Bronchial epithelial cell (primary cell): ENCODE results near the gene CORO6. TPM values are rescaled to one million over a fixed set of nuclear protein-coding genes. Genes with fewer than 3 reads are reported as not detected.

Experiments used
- DNase-seq: peaks from one replicate; pipeline ENCODE4 v3.0.0-alpha.2; 2010; ENCODE audit warnings: low read depth
- FAIRE-seq: peaks from 2 replicates; lab custom pipeline; 2011; peaks lifted over from hg19 to GRCh38; lab: Jason Lieb, UNC
- H3K27me3 ChIP-seq: 2 replicates; pipeline ENCODE4 v1.5.1; 2011; ENCODE audit warnings: low read length; ENCODE audit not compliant: control insufficient read depth, insufficient read depth
- H3K36me3 ChIP-seq: 2 replicates; pipeline ENCODE4 v1.5.1; 2011; ENCODE audit warnings: low read length; ENCODE audit not compliant: control insufficient read depth, insufficient read depth
- H3K4me3 ChIP-seq: 2 replicates; pipeline ENCODE4 v1.5.1; 2011; ENCODE audit warnings: mild to moderate bottlenecking, low read depth, low read length, control low read depth
- total RNA-seq: library from RNA; depleted of rRNA; stranded (reverse); fragments of >200 nt; gene quantifications from 2 replicates; pipeline ENCODE4 v1.2.1, GENCODE V29; 2014
- TF ChIP-seq, protein P1 (sequence below): IDR thresholded peaks from 2 replicates; pipeline ENCODE4 v1.5.1; 2011; ENCODE audit warnings: mild to moderate bottlenecking, moderate library complexity, low read length, control low read depth, inconsistent platforms; ENCODE audit not compliant: insufficient read depth, severe bottlenecking

Gene CORO6
- total RNA-seq, 1 donor from 2014 or later: 0.79 TPM

GRCh38 chr17:29615048-29615385 is 7.7 kb downstream of the CORO6 start:
- DNase-seq (no peak), FAIRE-seq (no peak)
- no peaks in the 10 kb centered on the region for H3K27me3 ChIP-seq

GRCh38 chr17:29614349-29615047 is 8.2 kb downstream of the CORO6 start:
- Histone ChIP-seq H3K27me3 (no peaks in the 10 kb centered on the region), H3K4me3 (no peak overlapping the region), H3K36me3 (no peaks in the 10 kb centered on the region)
- DNase-seq (no peak), FAIRE-seq (no peak)
- TF ChIP-seq, protein P1, sequence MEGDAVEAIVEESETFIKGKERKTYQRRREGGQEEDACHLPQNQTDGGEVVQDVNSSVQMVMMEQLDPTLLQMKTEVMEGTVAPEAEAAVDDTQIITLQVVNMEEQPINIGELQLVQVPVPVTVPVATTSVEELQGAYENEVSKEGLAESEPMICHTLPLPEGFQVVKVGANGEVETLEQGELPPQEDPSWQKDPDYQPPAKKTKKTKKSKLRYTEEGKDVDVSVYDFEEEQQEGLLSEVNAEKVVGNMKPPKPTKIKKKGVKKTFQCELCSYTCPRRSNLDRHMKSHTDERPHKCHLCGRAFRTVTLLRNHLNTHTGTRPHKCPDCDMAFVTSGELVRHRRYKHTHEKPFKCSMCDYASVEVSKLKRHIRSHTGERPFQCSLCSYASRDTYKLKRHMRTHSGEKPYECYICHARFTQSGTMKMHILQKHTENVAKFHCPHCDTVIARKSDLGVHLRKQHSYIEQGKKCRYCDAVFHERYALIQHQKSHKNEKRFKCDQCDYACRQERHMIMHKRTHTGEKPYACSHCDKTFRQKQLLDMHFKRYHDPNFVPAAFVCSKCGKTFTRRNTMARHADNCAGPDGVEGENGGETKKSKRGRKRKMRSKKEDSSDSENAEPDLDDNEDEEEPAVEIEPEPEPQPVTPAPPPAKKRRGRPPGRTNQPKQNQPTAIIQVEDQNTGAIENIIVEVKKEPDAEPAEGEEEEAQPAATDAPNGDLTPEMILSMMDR: no peak

More at GRCh38 chr17:29615048-29615385, 7.7 kb downstream of the CORO6 start:
- Histone ChIP-seq H3K4me3 (peak overlapping the region; percentile 15), H3K36me3 (no peaks in the 10 kb centered on the region)
- TF ChIP-seq, protein P1: no peak

DNA sequence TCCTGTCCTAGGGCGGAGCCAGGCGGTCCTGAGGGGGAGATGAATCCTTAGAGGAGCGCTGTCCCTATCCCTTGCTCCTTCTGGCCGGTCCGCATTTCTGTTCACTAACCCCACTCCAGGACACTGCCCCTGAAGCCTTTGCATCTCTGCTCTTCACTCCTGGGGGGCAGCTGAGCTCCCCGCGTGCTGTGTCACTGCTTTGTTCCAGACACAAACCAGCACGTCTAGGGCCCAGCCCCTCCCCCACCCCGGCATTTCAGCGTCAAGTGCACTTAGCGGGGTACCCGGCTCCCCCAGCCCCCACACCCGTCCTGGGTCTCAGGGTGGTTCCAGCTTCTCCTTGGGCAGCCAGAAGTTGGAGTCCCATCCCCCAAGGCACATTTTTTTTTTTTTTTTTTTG is 8.9 kb downstream of the CORO6 start:
- H3K4me3 ChIP-seq: peak overlapping the region; percentile 21
- TF ChIP-seq, protein P1: no peak
- DNase-seq (no peak), FAIRE-seq (no peak)
- H3K27me3 ChIP-seq: no peaks in the 10 kb centered on the region
- H3K36me3 ChIP-seq: peaks cover 2% of the 10 kb centered on the region

- H3K4me3 ChIP-seq: peak overlapping the region; percentile 21
- FAIRE-seq (no peak), DNase-seq (peak; percentile 69)
- TF ChIP-seq, protein P1: peak; percentile 90
- peaks cover 2% of the 10 kb centered on the region for H3K36me3 ChIP-seq
- H3K27me3 ChIP-seq: no peaks in the 10 kb centered on the region
Observed at GRCh38 chr17:29613352-29613837, 9.3 kb downstream of the CORO6 start.

DNA sequence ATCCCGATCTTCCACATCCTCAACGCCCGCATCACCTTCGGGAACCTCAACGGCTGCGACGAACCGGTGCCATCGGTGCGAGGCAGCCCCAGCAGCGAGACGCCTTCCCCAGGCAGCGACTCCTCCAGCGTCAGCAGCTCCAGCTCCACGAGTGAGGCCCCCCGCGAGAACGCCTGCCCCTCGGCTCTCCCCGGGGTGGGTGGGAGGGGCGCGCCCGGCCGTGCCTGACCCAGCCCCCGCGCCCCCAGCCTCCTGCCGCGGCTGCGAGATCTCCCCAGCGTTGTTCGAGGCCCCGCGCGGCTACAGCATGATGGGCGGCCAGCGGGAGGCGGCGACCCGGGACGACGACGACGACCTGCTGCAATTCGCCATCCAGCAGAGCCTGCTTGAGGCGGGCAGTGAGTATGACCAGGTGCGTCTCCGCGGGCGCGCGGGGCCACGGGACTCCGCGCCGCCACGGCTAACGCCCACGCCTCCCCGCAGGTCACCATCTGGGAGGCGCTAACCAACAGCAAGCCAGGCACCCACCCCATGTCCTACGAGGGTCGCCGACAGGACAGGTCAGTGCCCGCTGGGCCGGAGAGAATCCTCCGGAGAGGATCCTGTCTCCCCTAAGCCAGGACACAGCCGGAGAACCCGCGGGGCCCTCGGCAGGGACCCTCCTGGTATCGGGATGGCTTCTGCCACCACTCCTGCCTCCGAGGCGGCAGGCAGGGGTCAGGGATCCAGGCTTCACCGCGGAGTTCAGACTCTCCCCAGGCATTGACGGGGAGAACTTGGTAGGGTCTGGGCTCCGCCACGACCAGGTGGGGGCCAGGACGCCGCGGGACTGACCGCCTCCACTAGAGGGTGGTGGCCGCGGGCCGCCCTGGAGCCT is 10.1 kb downstream of the CORO6 start:
- TF ChIP-seq, protein P1: no peak
- DNase-seq (no peak), FAIRE-seq (no peak)
- peaks cover 2% of the 10 kb centered on the region for H3K36me3 ChIP-seq
- peak overlapping the region; percentile 8 for H3K4me3 ChIP-seq
- no peaks in the 10 kb centered on the region for H3K27me3 ChIP-seq
